Measurements from ENCODE around the gene TUBG1. TPM values are rescaled to one million over a fixed set of nuclear protein-coding genes. Genes with fewer than 3 reads are reported as not detected.

TUBG1 gene
- total and polyA plus RNA-seq, 9 of the 15 experiments (the other 6 are each of a cell fraction or from before 2014, with no cell fraction given): 33.1 to 147 (median 66.0) TPM

DNA sequence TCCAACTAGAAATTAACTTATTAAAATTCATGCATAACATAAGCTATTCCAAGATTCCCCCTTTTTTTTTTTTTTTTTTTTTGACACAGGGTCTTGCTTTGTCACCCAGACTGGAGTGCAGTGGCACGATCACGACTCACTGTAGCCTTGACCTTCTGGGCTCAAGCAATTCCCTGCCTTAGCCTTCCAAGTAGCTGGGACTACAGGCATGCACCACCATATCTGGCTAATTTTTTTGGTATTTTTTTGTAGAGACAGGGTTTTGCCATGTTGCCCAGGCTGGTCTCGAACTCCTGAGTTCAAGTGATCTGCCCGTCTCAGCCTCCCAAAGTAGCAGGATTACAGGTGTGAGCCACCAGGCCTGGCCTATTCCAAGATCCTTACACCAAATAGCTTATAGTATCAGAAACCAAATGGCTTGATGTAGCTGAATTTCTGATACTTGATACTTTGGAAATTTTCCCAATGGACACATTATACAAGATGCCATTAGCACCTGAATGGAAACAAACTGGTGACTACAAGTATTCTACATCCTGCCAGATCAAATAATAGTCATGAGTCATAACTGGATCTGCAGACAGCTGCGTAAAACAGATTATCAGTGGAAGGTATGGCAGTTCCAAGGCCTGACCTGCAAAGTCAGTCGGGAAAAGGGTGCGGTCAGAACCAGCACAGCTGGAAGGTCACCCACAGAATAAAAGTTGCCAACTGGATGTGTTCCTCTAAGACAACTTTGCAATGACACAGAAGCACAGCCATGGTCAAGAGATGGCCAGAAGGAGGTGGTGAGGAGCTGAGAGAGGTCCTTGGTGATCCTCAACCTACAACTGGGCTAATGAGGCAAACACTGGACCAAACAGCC, 14.5 kb downstream of the TUBG1 start (continued):
- TF ChIP-seq ETS1 (conservative IDR thresholded peaks at IDR 0.05; ENCODE audit: control insufficient read depth, low read depth, low read length): no peak
- TF ChIP-seq ZNF384 (IDR thresholded peaks at IDR 0.05; ENCODE audit: low read depth, low read length): no peak
- TF ChIP-seq ZFP36 (IDR thresholded peaks at IDR 0.05; ENCODE audit: low read depth, low read length, partially characterized antibody): no peak
- no peak for TF ChIP-seq ELF2 (CRISPR knock-in tag; IDR thresholded peaks at IDR 0.05)
- no peak for TF ChIP-seq SNRNP70 (optimal IDR thresholded peaks at IDR 0.05; ENCODE audit: low read depth, low read length)
- TF ChIP-seq ZNF143 (CRISPR knock-in tag; IDR thresholded peaks at IDR 0.05): no peak; the same call in 1 of the 2 replicates
- TF ChIP-seq ZNF76 (CRISPR knock-in tag; IDR thresholded peaks at IDR 0.05; ENCODE audit: borderline replicate concordance): no peak
- 0 out of 4 replicates have a peak, but pooled peaks of 1 of the 2 experiments have one; percentile 21 for TF ChIP-seq FOXA3 (CRISPR knock-in tag; conservative IDR thresholded peaks at IDR 0.05 in 1 of 2, IDR thresholded peaks at IDR 0.05 in 1 of 2)
- TF ChIP-seq SAFB2 (IDR thresholded peaks at IDR 0.05; ENCODE audit: borderline replicate concordance, low read depth, low read length, severe bottlenecking): no peak
- TF ChIP-seq SP1 (CRISPR knock-in tag; IDR thresholded peaks at IDR 0.05): no peak
- no peak for TF ChIP-seq FOXP4 (CRISPR knock-in tag; IDR thresholded peaks at IDR 0.05; ENCODE audit: borderline replicate concordance)
